Endothelial cell of umbilical vein (primary cell): ENCODE measurements around the gene DBNDD2.

Experiments used
- CTCF ChIP-seq, 2 donors: IDR thresholded peaks; 1 replicate in 1 of 2; 2 replicates in 1 of 2; pipeline ENCODE4 v1.5.1; 2011; ENCODE audit warnings: low read length in 2 of 2, mild to moderate bottlenecking in 2 of 2, moderate library complexity in 2 of 2, control low read depth in 1 of 2, inconsistent platforms in 1 of 2, low read depth in 1 of 2; ENCODE audit not compliant: insufficient read depth in 1 of 2; ENCODE audit errors: extremely low read depth in 1 of 2
- JUN ChIP-seq: IDR thresholded peaks from 2 replicates; pipeline ENCODE4 v1.6.1; 2011; ENCODE audit warnings: borderline replicate concordance, low read depth; ENCODE audit not compliant: insufficient read length, insufficient read depth
- POLR2A ChIP-seq: IDR thresholded peaks from 2 replicates; pipeline ENCODE4 v1.6.1; 2012; ENCODE audit warnings: low read depth, mild to moderate bottlenecking, control low read depth, low read length
- POLR2AphosphoS5 ChIP-seq: IDR thresholded peaks from 2 replicates; pipeline ENCODE4 v1.6.1; 2012; ENCODE audit warnings: low read depth, mild to moderate bottlenecking, control low read depth, low read length, moderate library complexity; ENCODE audit not compliant: insufficient read depth

- TF ChIP-seq CTCF (IDR thresholded peaks at IDR 0.05; ENCODE audit: extremely low read depth in 1 of 2, insufficient read depth in 1 of 2, low read depth in 1 of 2, low read length in 2 of 2), result peak; percentile 53 to 65
- TF ChIP-seq JUN, result no peak
- TF ChIP-seq POLR2A, result no peak
- TF ChIP-seq POLR2AphosphoS5, result no peak
Observed at GRCh38 chr20:45445805-45446562, 37.9 kb downstream of the DBNDD2 start.
